HL-60/S4 treated with retinoic acid at 250 ng/mL for 4 days and 3 days (cell line): ENCODE measurements around the gene PPP2R5C.
"Not testable (repeated sequence)": the region's sequence is repeated elsewhere in the genome, so short reads cannot be mapped to it uniquely, and the experiment has no call there.

Experiments
- in situ Hi-C: fragments of 300-500 bp; cut with MboI; formaldehyde crosslinking; loops from 2 replicates; pipeline ENCODE4 v1.7.0; 2022; ENCODE audit warnings: low sequenced_read_pairs

The PPP2R5C gene

DNA sequence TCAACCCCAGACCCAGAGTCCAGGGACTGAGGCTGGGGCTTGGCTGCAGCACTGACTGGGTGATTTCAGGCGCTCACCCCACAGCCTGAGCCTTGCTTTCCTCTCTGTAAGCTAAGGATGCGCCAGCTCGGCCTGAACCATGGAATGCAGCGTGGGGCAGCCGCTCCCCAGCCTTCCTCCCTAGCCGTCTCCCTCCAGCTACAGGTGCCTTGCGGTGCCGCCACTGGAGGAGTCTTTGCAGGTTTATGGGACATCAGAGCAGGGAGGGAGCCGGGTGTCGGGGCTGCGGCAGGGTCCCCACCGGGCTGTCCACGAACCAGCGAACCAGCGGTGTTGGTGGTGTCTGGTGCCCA, 19.4 kb downstream of the PPP2R5C start:
- in situ Hi-C loops = no loop called here

GRCh38 chr14:101781240-101782061, 19.9 kb downstream of the PPP2R5C start:
- in situ Hi-C loops = no loop called here

GRCh38 chr14:101783260-101784016, 21.9 kb downstream of the PPP2R5C start:
- in situ Hi-C loops = no loop called here

GRCh38 chr14:101784631-101785030, 23.1 kb downstream of the PPP2R5C start:
- in situ Hi-C loops = no loop called here

DNA sequence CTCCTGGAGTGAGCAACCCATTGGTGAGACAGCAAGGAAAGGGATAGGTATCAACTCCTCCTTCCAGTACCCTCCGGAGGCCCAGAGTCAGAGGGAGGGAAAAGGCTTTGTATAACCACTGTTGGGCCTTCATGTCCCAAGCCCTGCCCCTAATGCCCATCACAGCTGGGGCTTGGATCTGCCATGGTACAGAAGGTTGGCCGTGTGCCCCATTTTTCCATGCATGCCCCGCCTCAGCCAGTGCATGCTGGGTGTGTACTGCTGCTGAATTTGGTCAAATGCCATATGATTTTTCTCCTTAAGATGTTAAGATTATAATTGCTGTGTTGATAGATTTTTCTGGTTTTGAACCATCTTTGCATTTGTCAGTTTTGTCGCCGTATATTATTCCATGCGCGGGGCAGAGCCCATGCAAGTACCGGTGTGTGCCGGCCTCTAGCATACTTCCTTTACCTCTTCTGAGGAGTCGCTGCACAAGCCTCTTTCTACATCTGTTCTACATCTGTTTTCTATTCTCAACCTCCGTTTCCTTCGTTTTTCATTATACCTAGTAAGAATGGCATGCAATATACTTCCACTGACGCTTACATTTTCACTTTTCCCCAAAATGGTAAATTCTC, 26.6 kb downstream of the PPP2R5C start:
- in situ Hi-C loops = no loop called here

DNA sequence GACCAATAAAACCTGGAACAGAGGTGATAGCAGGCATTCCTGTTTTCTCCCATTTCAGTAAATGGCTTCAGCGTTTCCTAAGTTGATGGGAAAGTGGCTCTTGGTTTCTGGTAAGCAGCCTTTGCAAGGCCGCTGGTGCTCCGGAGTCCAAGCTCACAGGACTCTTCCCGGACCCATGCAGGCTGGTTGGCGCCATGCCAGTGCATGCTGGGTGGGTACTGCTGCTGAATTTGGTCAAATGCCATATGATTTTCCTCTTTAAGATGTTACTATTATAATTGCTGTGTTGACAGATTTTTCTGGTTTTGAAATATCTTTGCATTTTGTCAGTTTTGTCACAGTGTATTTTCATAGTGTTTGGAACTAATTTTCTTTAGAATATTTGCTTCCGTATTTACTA, 27.7 kb downstream of the PPP2R5C start:
- in situ Hi-C loops = no loop called here

DNA sequence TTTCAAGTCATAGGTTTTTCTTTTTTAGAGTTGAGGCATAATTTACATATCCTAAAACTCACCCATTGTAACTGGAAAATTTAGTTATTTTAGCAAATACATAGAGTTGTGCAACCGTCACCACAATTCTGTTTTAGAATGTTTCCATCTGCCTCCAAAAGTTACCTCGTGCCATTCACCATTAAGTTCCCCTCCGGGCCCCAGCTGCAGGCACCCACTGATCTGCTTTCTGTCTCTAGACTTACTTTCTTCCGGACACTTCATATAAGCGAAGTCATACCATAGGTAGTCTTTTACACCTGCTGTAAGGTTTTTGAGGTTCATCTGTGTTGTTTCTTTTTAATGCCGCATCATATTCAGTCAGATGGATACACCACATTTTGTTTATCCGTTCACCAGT, 28.7 kb downstream of the PPP2R5C start:
- in situ Hi-C loops = no loop called here

DNA sequence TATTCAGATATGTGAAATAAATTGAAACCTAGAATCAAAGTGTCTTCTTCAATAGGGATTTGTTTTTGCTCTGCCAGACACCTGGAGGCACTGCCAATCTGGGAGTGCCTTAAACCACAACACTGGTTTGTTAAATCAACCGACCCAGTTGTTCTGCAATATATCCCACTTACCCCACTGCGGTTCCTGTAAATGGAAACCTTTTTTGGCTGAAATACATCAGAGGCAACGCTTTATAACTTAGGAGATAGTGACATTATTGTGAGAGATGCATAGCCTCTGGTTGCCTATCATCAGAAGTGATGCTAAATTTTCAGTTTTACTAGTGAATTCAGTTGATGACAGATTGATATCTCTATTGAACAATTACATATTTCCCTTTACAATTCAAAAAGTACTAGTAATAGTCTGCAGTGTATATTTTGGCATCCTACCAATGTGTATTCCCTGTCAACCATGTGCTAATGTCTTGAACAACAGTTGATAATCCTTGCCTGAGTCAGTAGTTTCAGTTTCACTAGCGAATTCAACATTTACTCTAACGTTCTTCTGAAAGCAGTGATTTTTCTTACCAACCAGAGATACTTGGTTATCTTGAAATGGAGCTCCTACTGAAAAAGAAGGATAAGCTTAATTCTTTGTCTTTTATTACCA, 30.5 kb downstream of the PPP2R5C start:
- in situ Hi-C loops = no loop called here

DNA sequence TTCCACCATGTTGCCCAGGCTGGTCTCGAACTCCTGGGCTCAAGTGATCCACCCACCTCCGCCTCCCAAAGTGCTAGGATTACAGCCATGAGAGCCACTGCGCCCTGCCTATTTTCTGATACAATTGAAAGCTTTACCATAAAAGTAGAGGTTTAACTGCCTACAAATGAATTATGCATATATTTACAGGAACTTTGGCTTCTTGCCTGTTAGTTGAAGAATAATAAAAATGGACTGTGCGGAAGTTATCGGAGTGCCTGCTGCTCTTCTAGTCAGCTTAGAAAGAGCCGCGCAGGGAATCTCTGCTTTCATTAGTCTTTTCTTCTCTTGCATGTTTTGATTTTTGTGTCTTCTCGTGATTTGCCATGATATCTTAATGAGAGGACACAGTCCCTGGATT, 34.5 kb downstream of the PPP2R5C start:
- in situ Hi-C loops = no loop called here

GRCh38 chr14:101796479-101796878, 35.0 kb downstream of the PPP2R5C start:
- in situ Hi-C loops = no loop called here

DNA sequence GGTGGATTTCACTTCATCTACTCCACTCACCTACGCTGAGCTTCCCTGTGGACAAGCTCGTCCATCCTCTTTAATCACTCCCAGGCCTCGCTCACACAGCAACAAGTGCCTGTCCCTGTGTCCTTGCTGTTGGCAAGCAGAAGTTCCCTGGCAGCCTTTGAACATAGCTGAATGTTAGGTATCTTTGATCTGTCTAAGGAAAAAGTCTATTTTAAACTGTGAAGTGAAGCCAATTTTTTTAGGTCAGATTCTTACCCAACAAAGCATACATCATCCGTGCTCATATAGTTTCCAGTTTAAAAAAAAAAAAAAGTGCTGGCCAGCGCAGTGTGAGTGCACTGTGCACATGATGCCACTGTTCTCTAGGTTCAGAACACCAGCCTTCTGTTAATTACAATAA, 36.3 kb downstream of the PPP2R5C start:
- in situ Hi-C loops = no loop called here

DNA sequence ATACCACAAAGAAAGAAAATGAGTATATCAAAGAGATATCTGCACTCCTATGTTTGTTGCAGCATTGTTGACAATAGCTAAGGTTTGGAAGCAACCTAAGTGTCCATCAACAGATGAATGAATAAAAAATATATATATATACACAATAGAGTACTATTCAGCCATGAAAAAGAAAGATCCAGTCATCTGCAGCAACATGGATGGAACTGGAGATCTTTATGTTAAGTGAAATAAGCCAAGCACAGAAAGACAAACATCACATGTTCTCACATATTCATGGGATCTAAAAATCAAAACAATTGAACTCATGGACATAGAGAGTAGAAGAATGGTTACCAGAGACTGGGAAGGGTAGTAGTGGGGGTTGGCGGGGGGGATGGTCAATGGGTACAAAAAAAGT, 42.9 kb downstream of the PPP2R5C start:
- in situ Hi-C loops = not testable (repeated sequence)

DNA sequence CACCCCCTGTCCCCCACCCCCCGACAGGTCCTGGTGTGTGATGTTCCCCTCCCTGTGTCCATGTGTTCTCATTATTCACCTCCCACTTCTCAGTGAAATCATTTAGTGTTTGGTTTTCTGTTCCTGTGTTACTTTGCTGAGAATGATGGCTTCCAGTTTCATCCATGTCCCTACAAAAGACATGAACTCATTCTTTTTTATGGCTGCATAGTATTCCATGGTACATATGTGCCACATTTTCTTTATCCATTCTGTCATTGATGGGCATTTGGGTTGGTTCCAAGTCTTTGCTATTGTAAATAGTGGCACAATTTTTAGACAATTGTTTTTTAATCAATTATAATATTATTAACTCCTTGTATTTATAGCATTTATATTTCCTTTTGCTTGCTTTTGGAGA, 44.7 kb downstream of the PPP2R5C start:
- in situ Hi-C loops = not testable (repeated sequence)

DNA sequence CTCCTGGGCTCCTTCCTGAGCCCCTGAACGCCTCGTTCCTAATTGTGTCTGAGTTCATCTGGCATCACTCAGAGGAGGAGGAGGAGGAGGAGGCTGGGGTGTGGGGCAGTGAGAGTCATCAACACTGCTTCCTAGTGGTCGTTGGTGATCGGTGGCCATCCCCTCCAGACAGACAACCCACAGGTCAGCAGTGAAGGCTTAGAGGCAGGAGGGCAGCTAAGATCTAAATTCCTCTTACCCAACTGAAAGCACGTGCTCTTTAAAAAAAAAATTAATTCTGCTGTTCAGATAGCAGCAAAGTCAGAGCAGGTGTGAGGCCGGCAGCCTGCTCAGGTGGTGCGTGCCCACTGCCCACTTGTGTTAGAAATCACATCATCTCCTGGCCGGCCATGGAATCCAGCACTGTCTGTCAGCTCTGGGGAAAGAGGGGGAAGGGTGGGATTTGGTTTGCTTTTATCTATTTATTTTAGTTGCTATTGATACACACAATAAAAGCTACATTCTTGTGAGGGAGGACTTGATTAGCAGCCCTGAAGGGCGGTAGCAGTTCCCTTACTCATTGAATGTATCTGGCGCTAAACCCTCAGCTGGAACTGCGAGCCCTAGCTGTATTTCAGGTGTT, 46.6 kb downstream of the PPP2R5C start:
- in situ Hi-C loops = no loop called here

GRCh38 chr14:101808894-101809670, 47.6 kb downstream of the PPP2R5C start:
- in situ Hi-C loops = no loop called here

GRCh38 chr14:101809671-101810514, 48.4 kb downstream of the PPP2R5C start:
- in situ Hi-C loops = no loop called here

DNA sequence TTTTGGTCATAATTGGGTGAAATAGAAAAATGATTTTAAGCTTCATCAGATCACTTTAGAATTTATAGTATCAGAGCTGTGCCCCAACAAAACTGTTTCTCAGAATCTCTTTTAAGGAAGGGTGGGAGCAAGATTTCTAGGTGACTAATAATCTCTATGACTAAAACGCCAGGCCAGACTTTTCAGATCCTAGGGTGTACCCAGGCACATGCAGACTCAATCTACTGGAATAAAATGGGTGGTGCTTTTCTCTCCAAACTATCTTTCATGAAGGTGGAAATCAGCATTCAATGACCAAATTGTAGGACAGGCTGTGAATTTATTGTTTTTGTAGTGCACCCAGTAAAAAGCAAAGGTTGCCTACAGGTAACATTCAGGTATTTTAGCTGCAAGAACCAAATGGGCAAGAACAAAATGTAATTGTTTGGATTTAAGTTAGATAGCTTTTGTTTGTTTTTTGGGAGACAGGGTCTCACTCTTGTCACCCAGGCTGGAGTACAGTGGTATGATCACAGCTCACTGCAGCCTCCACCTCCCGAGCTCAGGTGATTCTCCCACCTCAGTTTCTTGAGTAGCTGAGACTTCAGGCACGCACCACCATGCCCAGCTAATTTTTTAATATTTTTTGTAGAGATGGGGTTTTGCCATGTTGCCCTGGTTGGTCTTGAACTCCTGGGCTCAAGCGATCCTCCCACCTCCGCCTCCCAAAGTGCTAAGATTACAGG, 49.5 kb downstream of the PPP2R5C start:
- in situ Hi-C loops = no loop called here

DNA sequence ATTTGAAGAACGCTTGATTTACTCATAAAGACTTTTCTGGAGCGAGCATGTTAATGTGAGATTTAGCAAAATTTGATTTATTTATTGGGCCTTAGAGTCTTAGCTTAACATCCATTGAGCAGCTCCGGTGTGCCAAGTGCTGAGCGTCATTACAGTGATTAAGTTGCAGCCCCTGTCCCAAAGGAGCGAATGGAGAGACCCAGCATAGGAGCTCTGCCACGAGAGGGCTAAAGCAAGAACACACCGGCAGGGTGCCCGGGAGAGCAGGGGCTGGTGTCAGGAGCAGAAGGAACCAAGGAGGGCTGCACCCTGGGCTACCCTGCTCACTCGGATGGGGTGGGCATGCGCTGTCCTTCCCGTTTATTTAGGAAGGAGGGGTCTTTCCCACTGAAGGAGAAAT, 50.6 kb downstream of the PPP2R5C start:
- in situ Hi-C loops = no loop called here
